Type B pancreatic cell (in vitro differentiated cells): Measurements from ENCODE around the gene ERCC8. TPM values are rescaled to one million over a fixed set of nuclear protein-coding genes. Genes with fewer than 3 reads are reported as not detected.

ENCODE experiments used
- DNase-seq: peaks from one replicate; pipeline ENCODE4 v3.0.0; 2021; ENCODE audit warnings: mixed read lengths; ENCODE audit not compliant: unreplicated experiment; ENCODE audit errors: extremely low spot score
- H3K27ac Mint-ChIP-seq: 2 replicates; pipeline ENCODE4 v1.8.0; 2021; ENCODE audit warnings: mild to moderate bottlenecking, mixed read lengths
- H3K27me3 Mint-ChIP-seq: 2 replicates; pipeline ENCODE4 v1.8.0; 2021; ENCODE audit warnings: mixed read lengths
- H3K36me3 Mint-ChIP-seq: 2 replicates; pipeline ENCODE4 v1.8.0; 2021; ENCODE audit warnings: mixed read lengths
- H3K4me1 Mint-ChIP-seq: one replicate; pipeline ENCODE4 v1.8.0; 2021; ENCODE audit warnings: mixed read lengths; ENCODE audit not compliant: unreplicated experiment
- H3K4me3 Mint-ChIP-seq: 2 replicates; pipeline ENCODE4 v1.8.0; 2021; ENCODE audit warnings: mild to moderate bottlenecking, mixed read lengths
- H3K9me3 Mint-ChIP-seq: 2 replicates; pipeline ENCODE4 v1.8.0; 2021; ENCODE audit warnings: mixed read lengths
- CTCF ChIP-seq: fragments of 200-600 bp; sonication (generic); conservative IDR thresholded peaks from 2 replicates; pipeline ENCODE4 v1.5.0; 2021; ENCODE audit warnings: antibody characterized with exemption, mild to moderate bottlenecking
- total RNA-seq: library from RNA; stranded (reverse); gene quantifications from 2 replicates; pipeline ENCODE4 v1.2.1, GENCODE V29; 2021; ENCODE audit warnings: low replicate concordance

The ERCC8 gene
- total RNA-seq, 1 donor from 2014 or later, result 15.4 TPM

DNA sequence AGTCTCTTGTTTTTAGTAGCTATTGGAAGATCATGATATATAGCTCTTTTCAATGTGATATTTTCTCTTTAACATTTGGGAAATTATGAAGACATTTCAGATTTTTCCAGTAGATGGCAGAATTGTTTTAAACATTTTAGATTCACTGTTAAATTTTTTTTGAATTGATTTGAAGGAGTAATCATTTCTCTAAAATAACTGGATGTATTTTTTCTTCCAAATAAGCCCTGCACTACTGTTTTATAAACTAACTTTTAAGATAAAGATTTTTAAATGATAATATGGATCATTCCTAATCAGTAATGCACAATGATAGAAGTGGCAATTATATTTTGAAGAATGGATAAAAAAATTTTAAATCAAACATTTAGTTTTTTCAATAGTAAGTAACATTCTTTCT is 14.3 kb upstream of the ERCC8 start:
- Mint-ChIP-seq H3K4me3 (no peak overlapping the region), H3K27ac (no peak overlapping the region), H3K27me3 (no peaks in the 10 kb centered on the region), H3K36me3 (peaks cover 3% of the 10 kb centered on the region), H3K4me1 (no peaks in the 10 kb centered on the region), H3K9me3 (peaks cover 8% of the 10 kb centered on the region)
- DNase-seq, result no peak
- TF ChIP-seq CTCF, result peak; percentile 62

GRCh38 chr5:60958712-60959111 is 13.8 kb upstream of the ERCC8 start:
- peaks cover 3% of the 10 kb centered on the region for H3K36me3 Mint-ChIP-seq
- H3K4me1 Mint-ChIP-seq, result no peaks in the 10 kb centered on the region
- H3K4me3 Mint-ChIP-seq, result no peak overlapping the region
- peaks cover 8% of the 10 kb centered on the region for H3K9me3 Mint-ChIP-seq
- no peak overlapping the region for H3K27ac Mint-ChIP-seq
- no peak for DNase-seq
- TF ChIP-seq CTCF, result no peak
- no peaks in the 10 kb centered on the region for H3K27me3 Mint-ChIP-seq

GRCh38 chr5:60958088-60958487 is 13.2 kb upstream of the ERCC8 start:
- Mint-ChIP-seq H3K27me3 (no peaks in the 10 kb centered on the region), H3K36me3 (peaks cover 3% of the 10 kb centered on the region), H3K27ac (no peak overlapping the region), H3K4me1 (no peaks in the 10 kb centered on the region), H3K9me3 (peaks cover 8% of the 10 kb centered on the region), H3K4me3 (no peak overlapping the region)
- DNase-seq, result no peak
- TF ChIP-seq CTCF, result no peak

- TF ChIP-seq CTCF, result no peak
- Mint-ChIP-seq H3K4me3 (no peak overlapping the region), H3K27ac (no peak overlapping the region), H3K27me3 (no peaks in the 10 kb centered on the region), H3K36me3 (peaks cover 3% of the 10 kb centered on the region), H3K9me3 (peaks cover 8% of the 10 kb centered on the region), H3K4me1 (no peaks in the 10 kb centered on the region)
- DNase-seq, result no peak
Measured at GRCh38 chr5:60955239-60955638, 10.4 kb upstream of the ERCC8 start.

GRCh38 chr5:60948738-60949137 is 3.9 kb upstream of the ERCC8 start:
- Mint-ChIP-seq H3K4me3 (no peak overlapping the region), H3K9me3 (peaks cover 5% of the 10 kb centered on the region), H3K4me1 (peaks cover 13% of the 10 kb centered on the region), H3K27ac (no peak overlapping the region), H3K27me3 (no peaks in the 10 kb centered on the region), H3K36me3 (peaks cover 10% of the 10 kb centered on the region)
- DNase-seq, result no peak
- TF ChIP-seq CTCF, result no peak

- peak; percentile 69 for DNase-seq
- TF ChIP-seq CTCF, result no peak
- H3K4me3 Mint-ChIP-seq, result no peak overlapping the region
- H3K4me1 Mint-ChIP-seq, result peaks cover 13% of the 10 kb centered on the region
- peaks cover 5% of the 10 kb centered on the region for H3K9me3 Mint-ChIP-seq
- no peaks in the 10 kb centered on the region for H3K27me3 Mint-ChIP-seq
- peaks cover 10% of the 10 kb centered on the region for H3K36me3 Mint-ChIP-seq
- peak overlapping the region; percentile 86 for H3K27ac Mint-ChIP-seq
Measured at GRCh38 chr5:60945813-60946187, 930 bp upstream of the ERCC8 start.
